K562 (cell line): ENCODE results near the gene MCEE. TPM values are rescaled to one million over a fixed set of nuclear protein-coding genes. Genes with fewer than 3 reads are reported as not detected.
"Not testable (repeated sequence)": the region's sequence is repeated elsewhere in the genome, so short reads cannot be mapped to it uniquely, and the experiment has no call there.

Source experiments
- ATAC-seq: fragments of 200-7000 bp; cut with Tn5 transposase; 3 replicates; pipeline ENCODE4 v1.9.1; 2020; ENCODE audit warnings: moderate library complexity
- BruUV-seq: library from RNA; stranded (reverse); fragments of 400-500 nt; replicated peaks from 2 replicates; lab custom pipeline; 2021; lab: Mats Ljungman, UMichigan
- CTCF ChIA-PET: fragments of 300-600 bp; formaldehyde crosslinking; extraction: SDS; loops from one replicate; lab custom pipeline; 2021; ENCODE audit warnings: low intra/inter-chr PET ratio; lab: Yijun Ruan, JAX
- POLR2A ChIA-PET: fragments of 300-600, 350-650 bp; sonication (Branson Sonifier 250); formaldehyde crosslinking; extraction: SDS; loops from one replicate; lab custom pipeline; 2021; ENCODE audit warnings: antibody characterized with exemption, inconsistent platforms; lab: Yijun Ruan, JAX
- DNase-seq, 4 experiments: peaks; one replicate each; pipeline versions ENCODE4 v3.0.0 to v3.0.0-alpha.2; 2011 to 2018; ENCODE audit warnings: low spot score in 3 of 4, mixed read lengths in 3 of 4; ENCODE audit errors: extremely low read depth in 1 of 4
- FAIRE-seq: peaks from 2 replicates; lab custom pipeline; 2011; peaks lifted over from hg19 to GRCh38; lab: Jason Lieb, UNC
- H2AFZ ChIP-seq: 2 replicates; pipeline ENCODE4 v1.6.0; 2011; ENCODE audit warnings: low read depth, low read length, control low read depth, inconsistent platforms
- H3K27ac ChIP-seq: fragments of 200-600 bp; 3 replicates; pipeline ENCODE4 v1.8.0; 2011; ENCODE audit warnings: low read depth, mild to moderate bottlenecking, control low read depth, inconsistent platforms, low read length, moderate library complexity, mixed read lengths; ENCODE audit errors: extremely low read depth
- H3K27me3 ChIP-seq, 2 experiments: fragments of 300-600 bp in 1 of 2; 2 replicates in 1 of 2; 3 replicates in 1 of 2; pipeline versions ENCODE4 v1.6.0 to v1.8.0; 2011; ENCODE audit warnings: inconsistent platforms in 2 of 2, low read length in 2 of 2, mild to moderate bottlenecking in 1 of 2, mixed read lengths in 1 of 2, moderate library complexity in 1 of 2; ENCODE audit not compliant: control insufficient read depth in 2 of 2, insufficient read depth in 2 of 2
- H3K36me3 ChIP-seq: fragments of 300-600 bp; 3 replicates; pipeline ENCODE4 v1.8.0; 2011; ENCODE audit warnings: mild to moderate bottlenecking, low read length, inconsistent platforms; ENCODE audit not compliant: control insufficient read depth, insufficient read depth
- H3K4me1 ChIP-seq, 2 experiments: fragments of 200-600 bp in 1 of 2; replicated peaks in 1 of 2; 2 replicates in 1 of 2; 3 replicates in 1 of 2; pipeline versions ENCODE4 v1.5.1 to v1.8.0; 2011; ENCODE audit warnings: inconsistent platforms in 2 of 2, low read length in 2 of 2, mild to moderate bottlenecking in 1 of 2, mixed read lengths in 1 of 2, moderate library complexity in 1 of 2; ENCODE audit not compliant: control insufficient read depth in 2 of 2, insufficient read depth in 2 of 2
- H3K4me2 ChIP-seq: 2 replicates; pipeline ENCODE4 v1.6.1; 2011; ENCODE audit warnings: low read length, control low read depth, inconsistent platforms, mixed read lengths; ENCODE audit not compliant: insufficient read depth
- H3K4me3 ChIP-seq: fragments of 200-600 bp; sonication (generic), shearing (Covaris generic); 2 replicates; pipeline ENCODE4 v1.5.1; 2016; ENCODE audit warnings: control low read depth, inconsistent platforms
- H3K79me2 ChIP-seq: fragments of 200-600 bp; 3 replicates; pipeline ENCODE4 v1.8.0; 2011; ENCODE audit warnings: low read length, inconsistent platforms; ENCODE audit not compliant: control insufficient read depth, insufficient read depth
- H3K9ac ChIP-seq, 2 experiments: 2 replicates each; pipeline versions ENCODE4 v1.6.0 to v1.6.1; 2011; ENCODE audit warnings: low read depth in 2 of 2, low read length in 2 of 2, control low read depth in 1 of 2, inconsistent platforms in 1 of 2, mild to moderate bottlenecking in 1 of 2, mixed read lengths in 1 of 2; ENCODE audit not compliant: insufficient read depth in 1 of 2
- H3K9me1 ChIP-seq: one replicate; pipeline ENCODE4 v1.6.0; 2011; ENCODE audit warnings: inconsistent platforms, mild to moderate bottlenecking, low read length, moderate library complexity; ENCODE audit not compliant: control insufficient read depth, insufficient read depth
- H3K9me3 ChIP-seq: replicated peaks from 2 replicates; pipeline ENCODE4 v1.5.1; 2011; ENCODE audit warnings: low read depth, low read length, inconsistent platforms; ENCODE audit not compliant: control insufficient read depth, insufficient read depth
- H4K20me1 ChIP-seq: replicated peaks from 2 replicates; pipeline ENCODE4 v1.6.1; 2011; ENCODE audit warnings: low read length, inconsistent platforms, mixed read lengths; ENCODE audit not compliant: control insufficient read depth, insufficient read depth
- NFIC ChIP-seq: fragments of 450-650 bp; IDR thresholded peaks from 2 replicates; pipeline ENCODE4 v1.6.1; 2017; ENCODE audit warnings: mild to moderate bottlenecking, inconsistent platforms
- ZNF316 ChIP-seq: fragments of 450-650 bp; IDR thresholded peaks from 2 replicates; pipeline ENCODE4 v1.6.1; 2016
- WGBS: fragments of 100-300 bp; shearing (Covaris generic); methylation state at CpG from one replicate; pipeline ENCODE4 v1.1.6; 2016; ENCODE audit warnings: low coverage, mixed read lengths; ENCODE audit not compliant: insufficient coverage; ENCODE audit errors: missing lambda C conversion rate; 5-methylcytosine and 5-hydroxymethylcytosine counted together
- in situ Hi-C: fragments of 300-500 bp; cut with MboI; formaldehyde crosslinking; loops from 4 replicates; pipeline ENCODE4 v1.15.0; 2018; ENCODE audit warnings: inconsistent platforms, mixed read lengths
- intact Hi-C: fragments of 100-400 bp; cut with micrococcal nuclease; formaldehyde crosslinking; loops from 2 replicates; pipeline ENCODE4 v1.14.2; 2022
- polyA plus RNA-seq, 8 experiments: library from polyadenylated mRNA; depleted of rRNA in 4 of 8; stranded (reverse) in 5 of 8; unstranded in 3 of 8; fragments of >200 nt; fragmentation: Nextera tagmentation in 2 of 8; fragmentation: Illumina TruSeq in 1 of 8; extraction: Ambion mirVana in 2 of 8; extraction: Trizol in 1 of 8; gene quantifications; 2 replicates each; pipeline versions ENCODE4 v1.2.1 to v1.2.3, GENCODE V29; 2011 to 2014; ENCODE audit warnings: inconsistent platforms in 1 of 8, missing spikeins in 1 of 8
- total RNA-seq, 7 experiments: library from RNA; depleted of rRNA in 6 of 7; stranded (reverse); fragments of >200 nt in 6 of 7; fragmentation: Illumina TruSeq in 2 of 7; extraction: Trizol in 2 of 7; gene quantifications; 2 replicates each; pipeline versions ENCODE4 v1.2.1 to v1.2.3, GENCODE V29; 2011 to 2021; ENCODE audit warnings: low replicate concordance in 1 of 7

MCEE gene
- total and polyA plus RNA-seq, 9 of the 15 experiments (the other 6 are each of a cell fraction or from before 2014, with no cell fraction given), result 15.6 to 49.1 (median 24.5) TPM

GRCh38 chr2:71133603-71134002 is 3.6 kb upstream of the MCEE start (continued):
- TF ChIP-seq NFIC, result no peak

GRCh38 chr2:71131387-71132166 is 1.5 kb upstream of the MCEE start:
- BruUV-seq, result TSS peak; percentile 50
- peak overlapping the region; percentile 90 for H3K27ac ChIP-seq
- H4K20me1 ChIP-seq, H3K27me3 ChIP-seq, ATAC-seq, in situ Hi-C loops, H2AFZ ChIP-seq, FAIRE-seq, H3K9me1 ChIP-seq, CTCF ChIA-PET, H3K9me3 ChIP-seq, DNase-seq: not testable (repeated sequence)
- intact Hi-C loops, result loop anchor here (2.0 to 10.0 kb wide), 2 partner anchors 63 to 137 kb away; partner anchors contain the start of genes NAGK and TEX261
- 0 out of 2 replicates have a peak, but pooled peaks have one; percentile 8 for TF ChIP-seq ZNF316
- H3K4me1 ChIP-seq, result peaks cover 7 to 12% of the 10 kb centered on the region in 2 experiments; a peak in 3 of 5 replicates
- POLR2A ChIA-PET, result interaction anchor here (0.7 to 3.0 kb wide), 7 partner anchors 10 to 201 kb away, joined by 3 to 23 read pairs (median 4); no protein-coding TSS in a partner anchor
- peak overlapping the region; percentile 87 for H3K4me2 ChIP-seq
- peaks cover 73% of the 10 kb centered on the region for H3K79me2 ChIP-seq
- H3K36me3 ChIP-seq, result peaks cover 54% of the 10 kb centered on the region
- H3K4me3 ChIP-seq, result peak overlapping the region; percentile 75
- 4% methylated on average over 7 of the region's 7 CpGs for WGBS
- H3K9ac ChIP-seq, result peak overlapping the region; percentile 84 to 89; a peak in 3 of 4 replicates
